Liver (tissue), 9 donors: ENCODE results near the gene CHST14. TPM values are rescaled to one million over a fixed set of nuclear protein-coding genes. Genes with fewer than 3 reads are reported as not detected.

Experiments
- DNase-seq: peaks from one replicate; pipeline ENCODE4 v3.0.0-alpha.2; 2017; ENCODE audit warnings: low spot score
- H3K27ac ChIP-seq, 2 donors: one replicate each; pipeline ENCODE4 v1.7.0; 2013; ENCODE audit warnings: inconsistent platforms in 2 of 2, low read length in 2 of 2, control low read depth in 1 of 2, low read depth in 1 of 2, mild to moderate bottlenecking in 1 of 2
- H3K27me3 ChIP-seq, 4 donors: one replicate each; pipeline versions ENCODE4 v1.6.1 to v1.7.0; 2013; ENCODE audit warnings: low read length in 3 of 4, inconsistent platforms in 1 of 4, mild to moderate bottlenecking in 1 of 4, moderate library complexity in 1 of 4; ENCODE audit not compliant: control insufficient read depth in 4 of 4, insufficient read depth in 4 of 4
- H3K36me3 ChIP-seq, 4 donors: one replicate each; pipeline versions ENCODE4 v1.6.1 to v1.7.0; 2013; ENCODE audit warnings: low read length in 3 of 4, mild to moderate bottlenecking in 3 of 4, low read depth in 1 of 4, moderate library complexity in 1 of 4; ENCODE audit not compliant: control insufficient read depth in 4 of 4, insufficient read depth in 3 of 4
- H3K4me1 ChIP-seq, 4 donors: one replicate each; pipeline versions ENCODE4 v1.6.1 to v1.7.0; 2013; ENCODE audit warnings: low read length in 3 of 4, mild to moderate bottlenecking in 3 of 4, moderate library complexity in 1 of 4; ENCODE audit not compliant: control insufficient read depth in 4 of 4, insufficient read depth in 4 of 4
- H3K4me3 ChIP-seq, 3 donors: one replicate each; pipeline versions ENCODE4 v1.6.1 to v1.7.0; 2013; ENCODE audit warnings: low read length in 3 of 3, control low read depth in 1 of 3, low read depth in 1 of 3, mild to moderate bottlenecking in 1 of 3
- H3K9ac ChIP-seq, 2 donors: one replicate each; pipeline ENCODE4 v1.7.0; 2013; ENCODE audit warnings: low read length in 2 of 2, mild to moderate bottlenecking in 2 of 2, moderate library complexity in 2 of 2, control low read depth in 1 of 2, low read depth in 1 of 2
- H3K9me3 ChIP-seq, 4 donors: one replicate each; pipeline versions ENCODE4 v1.6.1 to v1.7.0; 2013; ENCODE audit warnings: low read length in 3 of 4; ENCODE audit not compliant: control insufficient read depth in 4 of 4
- CTCF ChIP-seq: fragments of 150-350 bp; IDR thresholded peaks from 2 replicates; pipeline ENCODE4 v1.5.1; 2017; ENCODE audit warnings: improper control_type of control experiment, low read depth, low read length; ENCODE audit not compliant: missing input control
- EGR1 ChIP-seq, 2 donors: IDR thresholded peaks; 2 replicates each; pipeline ENCODE4 v1.6.1; 2016 to 2018; ENCODE audit warnings: antibody characterized with exemption in 2 of 2, low read depth in 2 of 2
- FOXA1 ChIP-seq: IDR thresholded peaks from 2 replicates; pipeline ENCODE4 v1.6.1; 2016; ENCODE audit warnings: antibody characterized with exemption
- FOXA2 ChIP-seq: IDR thresholded peaks from 2 replicates; pipeline ENCODE4 v1.6.1; 2016; ENCODE audit warnings: antibody characterized with exemption
- GABPA ChIP-seq, 2 donors: IDR thresholded peaks in 1 of 2; conservative IDR thresholded peaks in 1 of 2; 2 replicates each; pipeline ENCODE4 v1.6.1; 2016; ENCODE audit warnings: antibody characterized with exemption in 2 of 2, mild to moderate bottlenecking in 1 of 2, moderate library complexity in 1 of 2
- HNF4A ChIP-seq, 2 donors: conservative IDR thresholded peaks; 2 replicates each; pipeline ENCODE4 v1.6.1; 2016; ENCODE audit warnings: antibody characterized with exemption in 2 of 2, mild to moderate bottlenecking in 2 of 2
- HNF4G ChIP-seq: IDR thresholded peaks from 2 replicates; pipeline ENCODE4 v1.6.1; 2016; ENCODE audit warnings: antibody characterized with exemption
- JUND ChIP-seq, 2 donors: IDR thresholded peaks; 2 replicates each; pipeline ENCODE4 v1.6.1; 2016; ENCODE audit warnings: antibody characterized with exemption in 2 of 2
- NR2F2 ChIP-seq: IDR thresholded peaks from 2 replicates; pipeline ENCODE4 v1.6.1; 2016; ENCODE audit warnings: antibody characterized with exemption
- RAD21 ChIP-seq, 2 donors: IDR thresholded peaks; 2 replicates each; pipeline ENCODE4 v1.6.1; 2016; ENCODE audit warnings: antibody characterized with exemption in 2 of 2, mild to moderate bottlenecking in 2 of 2
- RXRA ChIP-seq, 2 donors: IDR thresholded peaks; 2 replicates each; pipeline ENCODE4 v1.6.1; 2017 to 2018; ENCODE audit warnings: antibody characterized with exemption in 2 of 2, mild to moderate bottlenecking in 1 of 2
- SP1 ChIP-seq: IDR thresholded peaks from 2 replicates; pipeline ENCODE4 v1.6.1; 2018; ENCODE audit warnings: antibody characterized with exemption, mild to moderate bottlenecking
- TAF1 ChIP-seq: conservative IDR thresholded peaks from 2 replicates; pipeline ENCODE4 v1.6.1; 2016; ENCODE audit warnings: antibody characterized with exemption, mild to moderate bottlenecking
- YY1 ChIP-seq: IDR thresholded peaks from 2 replicates; pipeline ENCODE4 v1.6.1; 2016; ENCODE audit warnings: antibody characterized with exemption, mild to moderate bottlenecking
- WGBS: extraction: QIAGEN DNeasy Blood & Tissue Kit; methylation state at CpG from one replicate; pipeline ENCODE4 v1.1.7; 2013; 5-methylcytosine and 5-hydroxymethylcytosine counted together
- polyA plus RNA-seq, 2 donors: library from polyadenylated mRNA; stranded (reverse) in 1 of 2; unstranded in 1 of 2; fragments of 200-250 nt in 1 of 2; fragments of >200 nt in 1 of 2; fragmentation: Nextera tagmentation in 1 of 2; extraction: Ambion mirVana in 1 of 2; gene quantifications; one replicate each; pipeline versions ENCODE4 v1.2.1 to v1.2.3, GENCODE V29; 2013 to 2015
- total RNA-seq, 2 donors: library from RNA; depleted of rRNA; stranded (reverse); fragments of >200 nt; gene quantifications; one replicate each; pipeline ENCODE4 v1.2.3, GENCODE V29; 2014
- TF ChIP-seq, protein P1 (sequence below): IDR thresholded peaks from 2 replicates; pipeline ENCODE4 v1.6.1; 2016; ENCODE audit warnings: antibody characterized with exemption
- TF ChIP-seq, protein P2 (sequence below): IDR thresholded peaks from 2 replicates; pipeline ENCODE4 v1.6.1; 2016; ENCODE audit warnings: antibody characterized with exemption, mild to moderate bottlenecking
- donor health status: healthy.
- donor health status: healthy.
- donor health status: healthy.
- donor health status: healthy.
- donor health status: healthy.

The CHST14 gene
- total and polyA plus RNA-seq, 4 donors = 2.3 to 5.3 (median 3.1) TPM

DNA sequence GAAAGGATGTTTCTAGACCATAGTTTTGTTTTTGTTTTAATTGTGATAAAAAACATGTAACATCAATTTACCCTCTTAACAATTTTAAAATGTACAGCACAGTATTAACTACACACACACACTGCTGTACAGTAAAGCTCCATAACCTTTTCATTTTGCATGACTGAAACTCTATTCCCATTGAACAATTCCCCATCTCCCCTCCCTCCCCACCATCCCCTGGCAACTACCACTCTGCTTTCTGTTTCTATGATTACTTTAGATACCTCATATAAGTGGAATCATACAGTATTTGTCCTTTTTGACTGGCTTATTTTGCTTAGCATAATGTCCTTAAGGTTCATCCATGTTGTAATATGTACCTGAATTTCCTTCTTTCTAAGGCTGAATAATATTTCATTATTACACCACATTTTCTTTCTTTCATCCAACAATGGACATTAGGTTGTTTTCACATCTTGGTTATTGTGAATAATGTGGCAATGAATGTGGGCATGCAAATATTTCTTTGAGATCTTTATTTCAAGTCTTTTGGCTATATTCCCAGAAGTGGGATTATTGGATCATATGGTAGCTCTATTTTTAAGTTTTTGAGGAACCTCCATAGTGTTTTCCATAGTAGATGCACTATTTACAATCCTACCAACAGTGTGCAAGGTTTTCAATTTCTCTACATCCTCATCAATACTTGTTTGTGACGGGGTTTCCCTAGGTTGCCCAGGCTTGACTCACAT lies 10.7 kb downstream of the CHST14 start (continued):
- TF ChIP-seq CTCF = no peak

GRCh38 chr15:40483919-40484318 lies 13.1 kb downstream of the CHST14 start:
- H3K27me3 ChIP-seq = no peaks in the 10 kb centered on the region
- H3K9me3 ChIP-seq = no peaks in the 10 kb centered on the region
- DNase-seq = no peak
- H3K9ac ChIP-seq = no peak overlapping the region
- no peak overlapping the region for H3K27ac ChIP-seq
- TF ChIP-seq HNF4G = no peak
- no peak for TF ChIP-seq YY1
- no peak for TF ChIP-seq EGR1 (IDR thresholded peaks at IDR 0.05; ENCODE audit: low read depth in 2 of 2)
- TF ChIP-seq, protein P1, sequence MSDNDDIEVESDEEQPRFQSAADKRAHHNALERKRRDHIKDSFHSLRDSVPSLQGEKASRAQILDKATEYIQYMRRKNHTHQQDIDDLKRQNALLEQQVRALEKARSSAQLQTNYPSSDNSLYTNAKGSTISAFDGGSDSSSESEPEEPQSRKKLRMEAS = no peak
- no peak for TF ChIP-seq SP1
- TF ChIP-seq CTCF = no peak
- no peaks in the 10 kb centered on the region for H3K36me3 ChIP-seq
- 96% methylated on average over 2 of the region's 2 CpGs for WGBS
- no peak overlapping the region for H3K4me3 ChIP-seq
- no peaks in the 10 kb centered on the region for H3K4me1 ChIP-seq

DNA sequence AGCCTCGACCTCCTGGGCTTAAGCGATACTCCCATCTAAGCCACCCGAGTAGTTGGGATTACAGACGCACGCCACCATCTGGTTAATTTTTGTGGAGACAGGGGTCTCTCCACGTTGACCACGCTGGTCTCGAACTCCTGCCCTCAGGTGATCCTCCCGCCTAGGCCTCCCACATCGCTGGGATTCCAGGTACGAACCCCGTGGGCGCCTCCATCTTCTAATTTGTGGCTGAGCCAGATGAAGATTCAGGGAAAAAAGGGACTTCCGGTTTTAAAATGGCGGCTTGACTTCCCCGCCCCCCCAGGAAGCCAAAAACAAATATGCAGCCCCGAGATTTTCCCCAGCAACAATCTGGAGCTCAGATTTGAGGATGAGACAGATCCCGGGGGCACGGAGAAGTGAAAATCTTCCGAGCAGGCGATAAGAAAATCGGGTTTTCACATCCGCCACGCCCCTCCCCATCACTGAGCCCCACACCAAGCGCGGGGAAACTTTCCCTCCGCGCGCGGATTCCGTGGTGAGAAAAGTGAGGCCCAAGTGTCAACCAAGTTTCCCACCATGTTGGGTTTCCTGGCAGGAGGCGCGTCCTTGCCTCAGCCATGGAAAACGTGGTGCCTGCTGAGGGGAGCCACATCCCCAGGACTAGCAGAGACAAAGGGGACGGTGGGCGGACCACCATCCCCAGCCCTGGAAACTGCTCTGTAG lies 15.4 kb downstream of the CHST14 start:
- H3K36me3 ChIP-seq = no peaks in the 10 kb centered on the region
- no peaks in the 10 kb centered on the region for H3K4me1 ChIP-seq
- 80% methylated on average over 36 of the region's 36 CpGs for WGBS
- no peak overlapping the region for H3K27ac ChIP-seq
- H3K9me3 ChIP-seq = no peaks in the 10 kb centered on the region
- no peak overlapping the region for H3K4me3 ChIP-seq
- no peak overlapping the region for H3K9ac ChIP-seq
- H3K27me3 ChIP-seq = no peaks in the 10 kb centered on the region
- no peak for DNase-seq
- TF ChIP-seq TAF1 = no peak
- no peak for TF ChIP-seq EGR1 (IDR thresholded peaks at IDR 0.05; ENCODE audit: low read depth in 2 of 2)
- TF ChIP-seq, protein P1 = no peak
- no peak for TF ChIP-seq JUND (IDR thresholded peaks at IDR 0.05)
- no peak for TF ChIP-seq HNF4G
- no peak for TF ChIP-seq RAD21 (IDR thresholded peaks at IDR 0.05)
- TF ChIP-seq RXRA (IDR thresholded peaks at IDR 0.05) = no peak
- no peak for TF ChIP-seq FOXA2
- TF ChIP-seq CTCF = no peak
- no peak for TF ChIP-seq YY1
- TF ChIP-seq GABPA (IDR thresholded peaks at IDR 0.05 in 1 of 2, conservative IDR thresholded peaks at IDR 0.05 in 1 of 2) = no peak
- TF ChIP-seq HNF4A (conservative IDR thresholded peaks at IDR 0.05) = no peak
- no peak for TF ChIP-seq SP1
- no peak for TF ChIP-seq FOXA1
- no peak for TF ChIP-seq NR2F2
- TF ChIP-seq, protein P2, sequence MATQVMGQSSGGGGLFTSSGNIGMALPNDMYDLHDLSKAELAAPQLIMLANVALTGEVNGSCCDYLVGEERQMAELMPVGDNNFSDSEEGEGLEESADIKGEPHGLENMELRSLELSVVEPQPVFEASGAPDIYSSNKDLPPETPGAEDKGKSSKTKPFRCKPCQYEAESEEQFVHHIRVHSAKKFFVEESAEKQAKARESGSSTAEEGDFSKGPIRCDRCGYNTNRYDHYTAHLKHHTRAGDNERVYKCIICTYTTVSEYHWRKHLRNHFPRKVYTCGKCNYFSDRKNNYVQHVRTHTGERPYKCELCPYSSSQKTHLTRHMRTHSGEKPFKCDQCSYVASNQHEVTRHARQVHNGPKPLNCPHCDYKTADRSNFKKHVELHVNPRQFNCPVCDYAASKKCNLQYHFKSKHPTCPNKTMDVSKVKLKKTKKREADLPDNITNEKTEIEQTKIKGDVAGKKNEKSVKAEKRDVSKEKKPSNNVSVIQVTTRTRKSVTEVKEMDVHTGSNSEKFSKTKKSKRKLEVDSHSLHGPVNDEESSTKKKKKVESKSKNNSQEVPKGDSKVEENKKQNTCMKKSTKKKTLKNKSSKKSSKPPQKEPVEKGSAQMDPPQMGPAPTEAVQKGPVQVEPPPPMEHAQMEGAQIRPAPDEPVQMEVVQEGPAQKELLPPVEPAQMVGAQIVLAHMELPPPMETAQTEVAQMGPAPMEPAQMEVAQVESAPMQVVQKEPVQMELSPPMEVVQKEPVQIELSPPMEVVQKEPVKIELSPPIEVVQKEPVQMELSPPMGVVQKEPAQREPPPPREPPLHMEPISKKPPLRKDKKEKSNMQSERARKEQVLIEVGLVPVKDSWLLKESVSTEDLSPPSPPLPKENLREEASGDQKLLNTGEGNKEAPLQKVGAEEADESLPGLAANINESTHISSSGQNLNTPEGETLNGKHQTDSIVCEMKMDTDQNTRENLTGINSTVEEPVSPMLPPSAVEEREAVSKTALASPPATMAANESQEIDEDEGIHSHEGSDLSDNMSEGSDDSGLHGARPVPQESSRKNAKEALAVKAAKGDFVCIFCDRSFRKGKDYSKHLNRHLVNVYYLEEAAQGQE = no peak
